Activated gamma-delta T cell treated with anti-CD3 and anti-CD28 coated beads, Interleukin-2, amount 50 U/mL, for 16 hours (primary cell): ENCODE measurements around the gene NRP2.

Experiments used
- DNase-seq: peaks from one replicate; pipeline ENCODE4 v3.0.0-alpha.2; 2020; ENCODE audit warnings: low read depth

NRP2 gene

GRCh38 chr2:205731583-205731981 lies 49.3 kb downstream of the NRP2 start:
- DNase-seq: no peak

DNA sequence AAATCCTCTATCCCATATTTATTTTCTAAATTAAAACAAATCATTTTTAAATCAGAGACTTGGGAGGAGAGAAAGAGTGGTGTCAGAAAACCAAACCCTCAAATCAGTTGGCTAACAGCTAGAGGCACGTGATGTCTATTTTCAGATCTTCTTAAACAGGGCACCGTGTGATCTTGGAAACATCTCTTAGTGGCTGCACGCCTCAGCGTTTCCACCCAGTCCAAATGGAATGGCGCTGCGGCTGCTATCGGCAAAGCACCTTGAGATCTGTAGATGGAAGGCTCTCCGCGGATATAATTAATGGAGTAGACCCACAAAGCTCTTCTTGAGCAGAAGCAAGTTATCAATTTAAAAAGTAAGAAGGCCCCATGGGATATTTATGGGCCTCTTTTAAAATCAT lies 50.0 kb downstream of the NRP2 start:
- no peak for DNase-seq

GRCh38 chr2:205733082-205733481 lies 50.8 kb downstream of the NRP2 start:
- DNase-seq: no peak

GRCh38 chr2:205733648-205734047 lies 51.3 kb downstream of the NRP2 start:
- DNase-seq: no peak

- no peak for DNase-seq
Observed at GRCh38 chr2:205734436-205735037, 52.2 kb downstream of the NRP2 start.

DNA sequence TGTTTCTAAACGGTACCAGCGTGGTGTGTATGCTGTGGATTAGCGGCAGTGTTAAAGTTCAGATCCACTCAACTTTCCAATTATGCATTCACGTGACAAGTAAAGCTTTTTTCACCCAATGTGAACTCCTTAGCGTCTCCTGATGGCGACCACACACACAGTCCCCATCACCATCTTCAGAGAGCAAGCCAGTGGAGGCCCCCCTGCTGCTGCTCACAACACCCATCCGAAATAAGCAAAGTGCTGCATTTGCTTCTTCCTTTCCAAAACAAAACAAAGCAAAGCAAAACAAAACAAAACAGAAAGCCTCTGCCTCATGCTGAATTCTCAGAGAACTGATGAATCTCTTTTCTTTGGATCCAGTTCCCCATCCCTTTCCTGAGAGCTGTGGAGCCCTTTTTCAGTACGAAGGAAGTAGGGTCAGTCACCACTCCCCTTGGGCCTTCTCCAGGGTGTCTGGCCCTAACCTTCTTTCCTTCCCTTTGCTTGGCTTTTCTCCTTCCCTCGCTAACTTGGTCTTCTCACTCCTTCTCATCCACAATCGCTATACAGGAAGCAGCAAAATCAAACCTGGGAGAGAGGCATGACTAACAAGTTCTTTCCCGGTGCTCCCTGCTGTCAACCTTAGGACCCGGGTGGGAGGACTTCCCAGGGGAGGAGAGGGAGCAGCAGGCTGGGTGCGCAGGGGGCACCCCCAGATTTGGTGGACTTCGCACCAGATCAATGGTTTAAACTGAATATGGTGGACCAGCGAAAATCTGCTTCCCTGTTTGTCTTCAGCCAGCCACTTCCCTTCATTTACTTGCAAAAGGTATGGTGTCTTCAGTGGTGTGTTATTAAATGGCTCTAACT lies 56.0 kb downstream of the NRP2 start:
- DNase-seq: no peak

- no peak for DNase-seq
Observed at GRCh38 chr2:205739620-205740019, 57.3 kb downstream of the NRP2 start.

DNA sequence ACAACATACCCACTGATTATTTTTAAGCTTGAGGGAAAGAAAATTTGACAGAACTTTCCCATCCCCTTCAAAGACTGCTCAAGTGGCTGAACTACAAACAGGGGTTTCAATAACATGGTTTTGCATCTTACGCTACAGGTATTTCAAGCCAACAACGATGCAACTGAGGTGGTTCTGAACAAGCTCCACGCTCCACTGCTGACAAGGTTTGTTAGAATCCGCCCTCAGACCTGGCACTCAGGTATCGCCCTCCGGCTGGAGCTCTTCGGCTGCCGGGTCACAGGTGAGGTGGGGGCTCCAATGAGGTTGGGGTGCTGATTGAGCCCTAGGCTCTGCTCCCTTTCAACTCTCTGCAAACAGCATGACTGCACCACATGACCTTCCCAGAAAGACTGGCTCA lies 58.1 kb downstream of the NRP2 start:
- no peak for DNase-seq

DNA sequence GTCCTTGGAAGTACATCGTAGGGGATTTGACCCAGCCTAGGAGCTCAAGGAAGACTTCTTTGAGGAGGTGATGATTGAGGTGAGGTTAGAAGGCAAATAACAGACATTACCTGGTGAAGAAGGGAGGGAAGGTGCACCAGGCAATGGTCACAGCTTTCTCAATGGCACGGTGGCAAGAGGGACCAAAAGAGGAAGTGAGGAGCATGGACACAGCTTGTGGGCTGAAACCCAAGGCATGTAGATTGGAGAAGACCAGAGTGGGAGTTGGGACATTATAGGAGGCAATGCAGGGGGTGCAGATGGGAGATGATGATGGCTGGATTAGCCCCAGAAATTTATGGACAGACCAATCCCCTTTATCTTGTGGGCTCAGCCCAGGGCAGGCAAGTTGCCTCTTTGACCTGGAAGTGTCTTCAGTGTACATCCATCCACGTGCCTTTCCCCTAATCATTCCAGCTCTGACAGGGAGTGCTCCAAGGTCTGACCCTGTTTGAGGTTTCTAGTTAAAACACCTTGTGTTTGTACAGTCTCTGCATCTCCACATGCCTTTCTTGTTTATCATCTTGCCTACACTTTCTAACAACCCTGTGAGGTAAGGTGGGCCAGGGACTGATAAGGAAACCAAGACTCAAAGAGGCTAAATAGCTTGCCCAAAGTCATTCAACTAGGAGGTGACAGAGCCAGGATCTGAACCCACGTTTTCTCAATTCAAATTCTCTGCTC lies 59.1 kb downstream of the NRP2 start:
- no peak for DNase-seq

- DNase-seq: no peak
Observed at GRCh38 chr2:205743137-205743536, 60.8 kb downstream of the NRP2 start.

DNA sequence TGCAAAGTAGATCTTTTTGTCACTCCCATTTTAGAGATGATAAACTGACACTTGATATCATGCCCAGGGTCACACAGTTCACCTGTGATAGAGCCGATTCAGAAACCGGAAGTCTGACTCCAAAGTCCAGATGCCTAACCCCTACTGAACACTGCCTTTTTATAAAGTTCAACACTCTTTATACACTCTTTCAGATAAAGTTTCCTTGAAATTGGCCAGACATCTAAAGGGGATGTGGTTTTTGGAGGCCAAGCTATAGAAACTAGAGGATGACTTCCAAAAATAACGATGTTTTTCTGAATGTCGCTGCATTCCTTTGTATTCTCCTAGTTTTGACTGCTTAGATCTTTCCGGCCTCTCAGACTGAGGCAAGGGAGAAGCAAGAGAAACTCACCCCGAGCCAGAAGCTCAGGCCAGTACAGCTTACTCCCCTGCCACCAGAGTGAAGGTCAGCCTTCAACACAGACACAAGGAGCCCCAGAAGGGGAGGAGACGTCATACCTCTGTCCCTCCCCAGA lies 61.8 kb downstream of the NRP2 start:
- no peak for DNase-seq

DNA sequence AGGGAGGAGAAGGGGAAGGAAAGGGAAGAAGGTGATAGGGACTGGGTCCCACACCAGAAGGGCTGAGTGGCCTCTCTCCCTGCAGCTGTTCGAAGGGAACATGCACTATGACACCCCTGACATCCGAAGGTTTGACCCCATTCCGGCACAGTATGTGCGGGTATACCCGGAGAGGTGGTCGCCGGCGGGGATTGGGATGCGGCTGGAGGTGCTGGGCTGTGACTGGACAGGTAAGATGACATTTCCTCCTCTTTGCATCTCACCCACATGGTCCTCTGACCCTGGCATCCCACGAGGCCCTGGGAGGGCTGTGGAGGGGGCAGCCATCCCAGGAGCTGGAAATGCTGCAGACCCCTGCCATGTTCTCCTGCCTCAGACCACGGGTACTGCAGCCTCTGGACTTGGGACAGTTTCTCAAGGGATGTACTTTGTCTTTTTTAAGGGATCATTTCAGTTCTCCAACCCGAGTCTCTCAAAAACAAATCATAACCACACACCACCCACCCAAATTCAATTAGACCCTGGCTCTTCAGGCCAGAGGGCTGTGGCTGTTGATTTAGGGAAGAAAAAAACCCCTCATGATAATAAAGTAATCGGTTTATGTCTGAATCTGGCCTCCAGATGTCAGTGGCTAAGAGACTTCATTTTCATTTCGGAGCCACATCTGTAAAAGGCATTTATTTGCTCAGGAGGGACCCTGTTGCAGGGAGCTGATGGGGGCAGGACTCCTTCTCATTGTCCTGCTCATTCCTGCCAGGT lies 63.5 kb downstream of the NRP2 start:
- DNase-seq: no peak

DNA sequence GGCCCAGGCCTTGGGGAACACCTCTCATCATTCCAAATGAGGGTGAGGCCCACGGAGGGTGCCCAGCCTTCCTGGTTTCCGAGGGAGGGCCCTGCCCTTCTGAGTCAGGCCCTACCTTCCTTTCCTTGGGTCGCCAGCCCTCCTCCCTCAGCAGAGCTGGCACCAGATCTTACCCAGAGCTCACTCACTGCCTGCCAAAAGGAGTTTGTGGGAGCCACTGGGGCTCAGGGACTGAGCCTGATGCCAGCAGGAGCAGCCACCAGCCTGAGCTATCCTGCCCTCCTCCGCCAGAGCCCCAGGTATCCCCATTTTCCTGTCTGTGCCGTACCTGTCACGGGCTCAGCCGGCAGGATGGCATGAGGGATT lies 64.1 kb downstream of the NRP2 start:
- DNase-seq: no peak

GRCh38 chr2:205747829-205748386 lies 65.6 kb downstream of the NRP2 start:
- no peak for DNase-seq

- no peak for DNase-seq
Observed at GRCh38 chr2:205748639-205749038, 66.3 kb downstream of the NRP2 start.

DNA sequence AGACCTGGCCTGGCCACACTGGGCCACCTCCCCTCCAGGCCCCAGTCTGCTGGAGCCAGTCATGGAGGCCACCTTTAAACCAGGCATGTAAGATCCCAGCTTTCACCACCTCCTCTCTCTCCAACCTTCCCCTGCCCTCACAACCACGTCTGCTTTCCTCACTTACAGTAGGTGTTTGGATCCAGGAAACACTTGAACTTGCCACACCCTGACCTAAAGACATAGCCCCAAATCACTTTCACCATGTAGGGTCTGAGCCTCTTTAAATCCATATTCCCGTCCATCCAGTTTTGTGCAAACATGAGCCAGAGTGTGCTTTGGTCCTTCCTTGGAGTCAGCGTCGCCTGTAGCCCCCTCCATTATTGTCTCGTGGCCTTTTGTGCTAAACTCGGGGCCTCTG lies 66.8 kb downstream of the NRP2 start:
- DNase-seq: no peak

GRCh38 chr2:205750797-205751196 lies 68.5 kb downstream of the NRP2 start:
- no peak for DNase-seq

- DNase-seq: no peak
Observed at GRCh38 chr2:205751569-205752031, 69.3 kb downstream of the NRP2 start.

DNA sequence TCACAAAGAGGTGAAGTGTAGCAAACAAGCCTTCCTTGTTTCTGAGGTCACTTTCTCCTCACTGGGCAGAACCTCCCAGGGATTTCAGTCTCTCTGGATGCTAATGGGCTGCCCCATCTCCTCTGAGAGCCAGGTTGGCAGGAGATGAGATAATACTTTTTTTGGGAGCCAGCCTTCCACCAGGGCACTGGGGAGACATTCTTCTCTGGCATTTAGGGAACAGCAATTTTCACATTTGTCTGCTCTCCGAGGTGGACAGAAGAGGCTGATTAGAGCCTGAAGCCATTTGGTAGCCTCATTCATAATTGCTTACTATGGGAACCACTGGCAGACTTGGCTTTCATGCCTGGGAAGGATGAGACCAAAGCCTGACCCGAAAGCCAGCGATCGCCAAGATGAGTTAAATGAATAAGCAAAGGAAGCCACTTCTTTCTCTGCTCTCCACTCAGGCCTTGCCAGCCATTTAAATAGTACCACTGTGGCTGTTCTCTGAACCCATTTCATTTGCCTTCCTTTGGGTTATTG lies 70.1 kb downstream of the NRP2 start:
- no peak for DNase-seq

DNA sequence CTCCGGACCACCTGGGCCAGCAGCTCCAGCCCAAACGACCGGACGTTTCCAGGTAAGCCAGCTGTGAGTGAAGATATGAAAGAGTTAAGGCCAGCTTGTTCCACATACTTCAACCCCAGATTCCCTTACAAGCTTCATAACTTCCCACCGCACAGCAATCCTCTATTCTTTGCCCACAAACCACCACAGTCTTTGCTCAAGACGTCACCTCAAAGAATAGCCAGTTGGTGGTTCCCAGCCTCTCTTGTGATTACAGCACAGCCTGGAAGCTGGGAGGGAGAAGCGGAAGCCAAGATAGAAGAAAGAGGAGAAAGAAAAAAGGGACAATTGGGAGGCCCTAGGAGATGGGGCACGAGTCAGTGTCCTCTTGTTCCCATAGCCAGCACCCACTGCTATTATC lies 70.6 kb downstream of the NRP2 start:
- no peak for DNase-seq

GRCh38 chr2:205754285-205754923 lies 72.1 kb downstream of the NRP2 start:
- DNase-seq: no peak
